GM23248 (cell line): Measurements from ENCODE around the gene SLC2A5.

Experiments
- EZH2 ChIP-seq: fragments of 200-600 bp; sonication (generic); IDR thresholded peaks from 2 replicates; pipeline ENCODE4 v1.6.1; 2018; ENCODE audit warnings: antibody characterized with exemption, mild to moderate bottlenecking; ENCODE audit not compliant: insufficient read depth, poor library complexity, severe bottlenecking
- EZH2phosphoT487 ChIP-seq: fragments of 200-600 bp; sonication (generic); IDR thresholded peaks from 2 replicates; pipeline ENCODE4 v1.6.1; 2018; ENCODE audit warnings: antibody characterized with exemption, moderate library complexity, mild to moderate bottlenecking, low read depth; ENCODE audit not compliant: insufficient read depth

DNA sequence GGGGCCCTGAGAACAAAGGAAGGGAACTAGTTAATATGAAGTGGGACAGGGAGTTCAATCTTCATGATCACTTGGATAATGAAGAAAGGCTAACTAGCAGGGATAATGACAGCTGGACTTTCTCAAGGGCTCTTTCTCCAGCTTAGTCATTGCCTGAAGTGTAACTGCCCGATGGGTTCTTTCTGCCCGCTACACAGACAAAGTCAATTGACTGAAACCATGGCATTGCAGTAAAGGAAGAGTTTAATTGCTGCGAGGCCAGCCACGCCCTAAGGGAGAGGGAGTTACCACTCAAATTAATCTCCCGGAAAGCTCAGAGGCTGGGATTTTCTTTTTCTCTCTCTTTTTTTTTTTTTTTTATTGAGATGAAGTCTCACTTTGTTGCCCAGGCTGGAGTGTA is 16.6 kb upstream of the SLC2A5 start:
- TF ChIP-seq EZH2 (no peak), EZH2phosphoT487 (no peak)
